ENCODE results near the gene VSX2. TPM values are rescaled to one million over a fixed set of nuclear protein-coding genes. Genes with fewer than 3 reads are reported as not detected.
A peak's percentile ranks its signal among the peaks of the same experiment; 100 is the strongest.

VSX2 gene
- total and polyA plus RNA-seq, 2 of the 13 experiments (the other 11 are each of a cell fraction or from before 2014, with no cell fraction given): 0.05 TPM; not detected in 1

- TF ChIP-seq MAFG (CRISPR knock-in tag; IDR thresholded peaks at IDR 0.05) (0 out of 2 replicates have a peak, but pooled peaks have one; percentile 18), ZNF547 (CRISPR knock-in tag; IDR thresholded peaks at IDR 0.05) (0 out of 2 replicates have a peak, but pooled peaks have one; percentile 74), TFDP2 (CRISPR knock-in tag; IDR thresholded peaks at IDR 0.05) (peak; percentile 64), ZNF607 (CRISPR knock-in tag; IDR thresholded peaks at IDR 0.05; ENCODE audit: borderline replicate concordance) (peak; percentile 44; the same call in 1 of the 2 replicates), ZFY (CRISPR knock-in tag; IDR thresholded peaks at IDR 0.05) (peak; percentile 53; the same call in 1 of the 2 replicates), SP1 (IDR thresholded peaks at IDR 0.05) (no peak), SP1 (CRISPR knock-in tag; IDR thresholded peaks at IDR 0.05) (no peak), ZFX (CRISPR knock-in tag; IDR thresholded peaks at IDR 0.05; ENCODE audit: low read depth) (peak; percentile 62; the same call in 1 of the 2 replicates), ZBTB7B (CRISPR knock-in tag; IDR thresholded peaks at IDR 0.05) (no peak), ZNF230 (CRISPR knock-in tag; IDR thresholded peaks at IDR 0.05) (0 out of 2 replicates have a peak, but pooled peaks have one; percentile 42), ZFP91 (CRISPR knock-in tag; IDR thresholded peaks at IDR 0.05; ENCODE audit: borderline replicate concordance) (peak; percentile 46; the same call in 1 of the 2 replicates), NR0B2 (CRISPR knock-in tag; IDR thresholded peaks at IDR 0.05) (no peak), ZNF121 (CRISPR knock-in tag; IDR thresholded peaks at IDR 0.05) (no peak), ZNF7 (CRISPR knock-in tag; IDR thresholded peaks at IDR 0.05) (no peak), ARID2 (CRISPR knock-in tag; IDR thresholded peaks at IDR 0.05; ENCODE audit: borderline replicate concordance) (no peak), ZNF234 (CRISPR knock-in tag; conservative IDR thresholded peaks at IDR 0.05) (no peak), CTCF (CRISPR knock-in tag; IDR thresholded peaks at IDR 0.05) (peak; percentile 74), TEAD2 (CRISPR knock-in tag; IDR thresholded peaks at IDR 0.05) (no peak), HOXA7 (CRISPR knock-in tag; IDR thresholded peaks at IDR 0.05) (no peak), ARNT2 (CRISPR knock-in tag; IDR thresholded peaks at IDR 0.05; ENCODE audit: low read depth) (peak; percentile 21; the same call in 1 of the 2 replicates), SMARCC2 (IDR thresholded peaks at IDR 0.05) (no peak)
- TF ChIP-seq, protein P1, sequence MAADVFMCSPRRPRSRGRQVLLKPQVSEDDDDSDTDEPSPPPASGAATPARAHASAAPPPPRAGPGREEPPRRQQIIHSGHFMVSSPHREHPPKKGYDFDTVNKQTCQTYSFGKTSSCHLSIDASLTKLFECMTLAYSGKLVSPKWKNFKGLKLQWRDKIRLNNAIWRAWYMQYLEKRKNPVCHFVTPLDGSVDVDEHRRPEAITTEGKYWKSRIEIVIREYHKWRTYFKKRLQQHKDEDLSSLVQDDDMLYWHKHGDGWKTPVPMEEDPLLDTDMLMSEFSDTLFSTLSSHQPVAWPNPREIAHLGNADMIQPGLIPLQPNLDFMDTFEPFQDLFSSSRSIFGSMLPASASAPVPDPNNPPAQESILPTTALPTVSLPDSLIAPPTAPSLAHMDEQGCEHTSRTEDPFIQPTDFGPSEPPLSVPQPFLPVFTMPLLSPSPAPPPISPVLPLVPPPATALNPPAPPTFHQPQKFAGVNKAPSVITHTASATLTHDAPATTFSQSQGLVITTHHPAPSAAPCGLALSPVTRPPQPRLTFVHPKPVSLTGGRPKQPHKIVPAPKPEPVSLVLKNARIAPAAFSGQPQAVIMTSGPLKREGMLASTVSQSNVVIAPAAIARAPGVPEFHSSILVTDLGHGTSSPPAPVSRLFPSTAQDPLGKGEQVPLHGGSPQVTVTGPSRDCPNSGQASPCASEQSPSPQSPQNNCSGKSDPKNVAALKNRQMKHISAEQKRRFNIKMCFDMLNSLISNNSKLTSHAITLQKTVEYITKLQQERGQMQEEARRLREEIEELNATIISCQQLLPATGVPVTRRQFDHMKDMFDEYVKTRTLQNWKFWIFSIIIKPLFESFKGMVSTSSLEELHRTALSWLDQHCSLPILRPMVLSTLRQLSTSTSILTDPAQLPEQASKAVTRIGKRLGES (CRISPR knock-in tag; IDR thresholded peaks at IDR 0.05; ENCODE audit: borderline replicate concordance): no peak
Measured at GRCh38 chr14:74257078-74257940, 18.1 kb downstream of the VSX2 start (continued).

All from HepG2 (cell line).